Superior temporal gyrus (tissue), 1 donor: Measurements from ENCODE around the gene SOX2.

Experiments
- DNase-seq: peaks from one replicate; pipeline ENCODE4 v3.0.0-alpha.2; 2016; ENCODE audit errors: extremely low spot score

Gene SOX2

DNA sequence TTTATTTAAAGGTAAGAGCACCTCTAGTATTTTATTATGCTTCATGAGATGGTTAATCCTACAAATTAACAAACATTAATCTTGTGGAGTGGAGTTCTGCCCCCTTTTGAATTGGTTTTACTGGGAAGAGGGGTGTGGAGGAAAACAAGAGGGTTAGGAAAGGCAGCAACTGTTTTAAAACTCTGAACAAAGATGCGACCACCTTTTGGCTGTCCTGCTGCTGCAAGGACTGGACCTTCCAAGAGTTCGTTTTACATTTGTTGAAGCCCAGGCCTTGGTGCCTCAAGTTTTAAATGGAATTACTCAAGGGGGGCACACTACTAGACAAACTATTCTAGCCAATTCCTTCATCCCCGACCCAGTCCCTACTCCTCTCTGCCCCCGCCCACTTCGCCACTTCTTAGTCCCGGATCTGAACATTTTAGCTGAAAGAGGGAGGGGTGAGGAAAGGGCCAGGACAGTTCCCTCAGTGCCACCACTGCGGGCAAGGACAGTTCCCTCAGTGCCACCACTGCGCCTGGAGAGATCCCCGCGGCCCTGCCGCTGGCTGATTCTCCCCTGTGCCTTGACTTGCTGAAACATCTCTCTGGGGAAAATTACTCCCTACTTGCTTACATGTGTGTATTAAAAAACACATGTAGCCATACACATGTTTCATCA lies 11.2 kb downstream of the SOX2 start:
- DNase-seq, result peak; percentile 47

DNA sequence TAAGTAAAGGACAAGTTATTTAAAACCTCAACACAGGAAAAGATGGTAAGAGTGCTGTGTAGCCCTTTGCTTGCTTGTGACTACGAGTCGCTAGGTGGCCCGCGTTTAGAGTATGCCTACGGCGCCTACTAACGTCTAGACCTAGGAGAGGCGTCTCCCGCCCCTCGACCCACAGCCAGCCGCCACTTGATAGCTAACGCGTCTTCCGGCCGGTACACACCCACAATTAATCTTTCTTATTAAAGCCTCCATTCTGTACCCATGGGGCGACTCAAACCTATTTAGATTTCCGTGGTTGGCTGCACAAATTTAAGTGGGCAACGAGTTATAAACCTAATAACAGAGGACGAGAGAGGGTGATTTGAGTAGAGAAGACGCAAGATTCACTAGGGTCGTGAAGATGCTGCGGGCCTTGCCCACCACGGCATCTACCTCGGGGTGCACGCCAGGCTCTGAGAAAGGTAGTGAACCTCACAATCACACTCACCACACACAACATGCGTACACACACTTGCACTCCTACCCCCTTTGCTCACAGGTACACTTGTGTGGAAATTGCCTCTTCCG lies 12.0 kb downstream of the SOX2 start:
- peak; percentile 60 for DNase-seq

DNA sequence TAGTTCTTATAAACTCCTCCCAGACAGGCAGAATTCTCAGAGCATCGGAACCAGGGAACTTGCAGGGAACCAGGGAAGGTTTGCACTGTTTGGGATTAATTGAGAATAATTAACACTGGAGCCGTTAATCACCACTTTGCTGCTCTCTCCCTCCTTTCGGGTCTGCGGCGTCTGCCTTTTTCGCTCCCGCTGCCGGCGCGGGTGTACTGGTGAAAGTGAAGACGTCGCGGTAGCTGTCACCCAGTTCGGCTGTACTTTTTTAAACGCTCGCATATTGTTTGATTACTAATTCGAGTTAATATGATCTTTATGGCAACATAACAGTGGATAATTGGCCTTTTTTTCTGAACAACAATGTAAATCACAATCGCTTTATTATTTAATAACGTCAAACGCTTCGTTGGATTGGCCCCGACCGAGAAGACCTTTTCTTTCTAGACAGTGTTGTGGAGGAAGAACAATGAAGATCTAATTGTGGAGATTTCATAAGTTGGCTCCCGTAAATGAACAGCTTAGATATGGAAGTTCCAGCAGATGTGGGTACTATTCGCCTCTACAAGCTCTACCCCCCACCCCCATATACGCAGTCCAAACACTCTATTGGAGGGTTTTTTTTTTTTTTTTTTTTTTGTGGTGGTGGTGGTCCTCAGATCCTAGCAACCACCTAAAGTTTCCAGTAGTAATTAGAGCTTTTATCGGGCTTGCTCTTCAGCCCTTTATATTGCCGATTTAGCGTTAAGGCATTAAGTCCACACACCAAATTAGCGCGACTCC lies 12.7 kb downstream of the SOX2 start:
- peak; percentile 64 for DNase-seq

DNA sequence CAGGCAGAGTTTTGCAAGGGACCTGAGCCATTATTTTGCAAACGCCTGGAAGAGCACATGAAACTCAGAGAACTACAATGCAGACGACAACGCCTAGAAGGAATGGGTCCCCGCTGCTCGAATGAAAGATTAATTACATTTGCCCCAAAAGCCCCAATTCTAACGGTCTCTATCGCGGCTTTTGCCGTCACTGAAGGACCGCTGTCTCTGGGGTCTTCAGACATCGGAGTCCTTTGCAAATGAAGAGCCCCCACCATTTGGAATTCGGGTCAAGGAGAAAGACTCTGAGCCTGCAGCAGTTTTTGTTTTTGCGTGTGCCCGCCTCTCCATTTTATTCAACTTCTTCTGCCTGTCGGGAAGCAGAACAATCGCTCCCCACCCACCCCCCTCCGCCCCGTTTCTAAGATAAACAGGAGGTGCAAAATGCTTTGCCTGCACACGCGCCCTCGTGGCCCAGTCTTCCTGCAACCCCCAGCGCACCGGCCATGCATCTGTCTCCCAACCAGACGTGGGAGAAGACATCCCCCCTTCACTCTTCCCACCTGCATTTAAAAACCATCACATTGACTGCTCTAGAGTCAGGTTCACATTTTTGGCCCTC lies 13.5 kb downstream of the SOX2 start:
- DNase-seq, result peak; percentile 58

DNA sequence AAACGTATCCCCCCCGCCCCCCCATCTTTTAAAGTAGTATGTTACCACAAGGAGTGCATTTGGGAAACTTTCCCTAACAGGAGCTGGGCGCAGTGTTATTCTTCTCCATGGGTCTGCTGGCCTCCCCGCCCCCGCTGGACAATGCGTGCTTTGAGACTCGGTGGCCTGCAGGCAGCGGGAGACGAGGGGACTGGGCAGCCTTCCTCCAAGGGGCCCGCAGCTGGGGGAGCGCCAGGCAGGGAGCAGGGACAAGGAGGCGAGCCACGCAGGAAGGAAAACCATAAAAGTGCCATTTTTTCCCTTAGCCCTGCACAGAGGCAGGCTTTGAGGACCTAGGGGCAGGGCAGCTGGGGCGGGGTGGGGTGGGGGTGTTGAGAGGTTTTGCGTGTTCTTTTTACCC lies 14.1 kb downstream of the SOX2 start:
- DNase-seq, result peak; percentile 66

DNA sequence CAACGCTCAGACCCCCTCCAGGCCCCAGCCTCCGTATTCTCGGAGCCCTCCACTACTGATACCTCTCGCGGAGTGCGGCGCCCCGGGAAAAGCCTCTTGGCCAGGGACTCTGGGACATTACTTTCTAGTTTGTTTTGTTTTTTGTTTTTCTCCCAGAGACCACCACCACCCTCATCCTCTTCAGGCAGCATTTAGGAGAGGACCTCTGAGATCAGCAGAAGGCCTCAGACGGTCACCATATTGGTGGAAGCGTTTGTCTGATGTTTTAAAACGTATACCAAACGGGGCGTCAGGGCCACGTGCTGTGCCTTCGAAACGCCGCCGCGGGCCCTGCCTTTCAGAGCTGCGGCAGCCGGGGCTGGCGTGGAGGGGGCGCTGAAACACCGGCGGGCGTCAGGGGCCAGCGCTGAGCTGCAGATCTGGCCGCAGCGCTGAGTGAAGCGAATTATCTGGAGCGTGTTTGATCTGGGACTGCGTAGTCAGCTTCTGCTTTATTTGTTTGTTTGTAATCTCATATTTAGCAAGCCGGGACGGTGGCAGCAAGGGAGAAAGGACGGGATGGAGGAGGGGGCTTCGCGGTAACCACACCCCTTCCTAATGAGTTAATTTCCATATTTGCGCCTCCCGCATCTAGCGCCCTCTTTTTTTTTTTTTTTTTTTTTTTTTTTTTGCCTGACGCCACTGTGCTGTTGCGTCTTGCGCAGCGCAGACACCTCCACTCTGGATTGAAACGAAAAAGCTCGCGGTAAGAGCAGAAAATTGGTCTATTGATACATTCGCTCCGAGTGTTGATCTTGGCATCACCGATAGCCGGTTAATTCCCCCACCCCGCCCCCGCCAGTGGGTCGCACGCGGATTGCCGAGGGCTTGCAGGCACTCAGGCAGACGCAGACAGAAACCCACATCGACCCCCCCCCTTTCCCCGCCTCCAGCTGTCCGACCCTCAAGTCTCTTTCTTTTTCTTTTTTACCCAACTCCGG lies 14.9 kb downstream of the SOX2 start:
- DNase-seq, result peak; percentile 56

DNA sequence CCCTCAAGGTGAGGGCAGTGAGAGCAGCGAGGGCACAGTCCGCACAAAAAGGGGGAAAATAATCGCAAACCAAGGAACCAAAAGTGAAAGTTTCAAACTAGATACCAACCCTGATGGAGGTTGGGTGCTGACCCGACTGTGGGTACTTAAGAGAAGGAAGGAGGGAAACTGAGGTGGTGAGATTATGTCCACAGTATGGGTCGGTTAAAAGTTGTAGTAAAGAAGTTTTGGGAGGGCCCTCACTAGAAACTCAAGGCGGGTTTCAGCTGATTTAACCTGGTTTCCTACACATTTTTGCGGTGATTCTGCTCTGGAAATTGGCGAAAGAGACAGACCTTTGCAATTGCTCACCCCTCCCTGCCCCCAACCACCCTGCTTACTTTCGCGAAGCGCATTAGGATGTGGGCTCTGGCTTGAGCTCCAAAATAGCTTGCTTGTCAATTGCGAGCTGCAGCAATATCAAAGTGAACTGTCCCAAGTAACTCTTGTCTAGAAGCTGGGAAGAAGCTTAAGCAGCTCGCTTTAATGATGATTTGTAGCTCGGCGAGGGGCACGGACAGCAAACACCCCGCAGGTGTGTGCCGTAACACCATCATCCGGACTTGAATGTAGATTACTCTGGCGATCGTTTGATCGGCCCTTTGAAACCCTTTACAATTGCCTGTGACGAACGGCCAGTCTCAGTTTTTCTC lies 15.8 kb downstream of the SOX2 start:
- peak; percentile 57 for DNase-seq

DNA sequence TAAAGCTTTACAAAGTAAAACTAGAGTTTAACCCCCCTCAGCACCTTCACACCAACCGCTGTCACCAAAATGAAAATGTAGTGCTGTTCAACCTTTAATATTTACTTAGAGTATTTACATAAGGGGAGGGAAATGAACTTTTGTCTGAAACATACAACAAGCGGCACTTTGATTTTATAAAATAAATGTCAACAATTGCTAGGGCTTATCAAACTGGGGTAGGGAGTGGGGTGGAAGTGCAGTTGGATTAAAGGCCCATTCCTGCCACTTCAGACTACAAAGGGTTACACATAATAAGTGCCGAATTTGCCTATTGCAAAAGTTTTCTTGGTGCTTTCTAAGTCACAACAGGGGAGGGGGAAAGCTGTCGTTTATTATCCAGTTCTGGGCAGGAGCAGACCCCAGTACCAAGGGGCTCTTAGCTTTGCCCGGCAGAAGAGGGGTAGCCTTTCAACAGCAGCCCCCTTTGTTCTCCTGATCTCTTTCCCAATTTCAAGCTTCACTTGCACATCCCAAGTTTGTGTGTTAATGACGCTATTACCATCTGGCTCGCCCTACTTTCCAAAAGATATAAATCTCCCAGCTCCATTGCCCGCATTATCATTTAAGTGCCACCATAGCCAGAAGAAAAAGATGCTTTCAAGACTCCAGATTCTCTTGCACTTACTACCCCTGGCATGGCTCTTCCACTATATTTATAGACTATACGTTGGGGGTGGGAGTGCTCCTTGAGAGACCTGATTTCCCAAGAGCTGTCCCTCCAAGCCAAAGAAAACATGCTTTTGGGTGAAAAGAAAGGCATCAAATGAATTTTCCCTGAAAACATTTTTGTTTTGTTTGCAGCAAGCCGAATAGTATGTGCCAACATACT lies 17.0 kb downstream of the SOX2 start:
- peak; percentile 43 for DNase-seq

DNA sequence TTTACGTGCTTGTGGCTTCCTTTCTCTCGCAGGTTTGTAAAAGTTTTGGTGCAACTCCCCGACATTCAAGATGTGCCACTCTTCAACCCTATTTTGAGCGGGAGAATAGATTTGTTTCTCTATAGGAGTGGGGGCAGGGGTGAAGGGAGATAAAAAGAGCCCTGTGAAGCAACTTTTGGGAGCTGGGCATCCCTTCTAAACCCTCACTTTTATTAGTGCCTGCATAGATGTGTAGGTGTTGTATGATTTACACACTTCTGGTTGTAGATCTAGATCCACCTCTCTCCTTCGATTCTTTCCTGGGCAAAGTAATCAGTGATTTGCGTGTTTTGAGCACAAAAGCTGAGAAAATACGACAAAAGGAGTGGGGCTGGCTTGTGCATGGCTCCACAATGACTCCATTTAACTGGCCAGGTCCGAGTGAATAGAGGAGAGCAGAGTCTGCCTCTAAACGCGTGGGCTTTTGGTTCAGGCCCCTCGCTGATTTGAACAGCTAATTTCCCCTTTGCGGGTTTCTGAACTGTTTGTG lies 17.7 kb downstream of the SOX2 start:
- DNase-seq, result peak; percentile 60

DNA sequence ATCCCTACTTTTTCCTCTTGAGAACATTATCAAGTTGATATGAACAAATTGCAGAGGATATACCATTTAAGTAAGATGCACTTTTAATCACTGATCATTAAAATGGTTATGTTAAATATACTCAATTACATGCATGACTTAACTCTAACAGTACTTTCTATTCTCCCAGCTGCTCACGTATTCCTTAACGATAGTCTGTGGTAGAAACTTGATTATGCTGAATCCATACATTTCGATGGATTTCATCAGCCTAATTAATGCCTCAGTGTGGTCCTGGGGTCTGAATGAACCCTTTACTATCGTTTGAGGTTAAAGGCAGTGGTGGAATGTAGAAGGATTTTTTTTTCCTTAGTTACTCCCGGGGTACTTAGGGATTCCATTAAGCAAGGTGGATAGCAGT lies 18.6 kb downstream of the SOX2 start:
- DNase-seq, result peak; percentile 46

DNA sequence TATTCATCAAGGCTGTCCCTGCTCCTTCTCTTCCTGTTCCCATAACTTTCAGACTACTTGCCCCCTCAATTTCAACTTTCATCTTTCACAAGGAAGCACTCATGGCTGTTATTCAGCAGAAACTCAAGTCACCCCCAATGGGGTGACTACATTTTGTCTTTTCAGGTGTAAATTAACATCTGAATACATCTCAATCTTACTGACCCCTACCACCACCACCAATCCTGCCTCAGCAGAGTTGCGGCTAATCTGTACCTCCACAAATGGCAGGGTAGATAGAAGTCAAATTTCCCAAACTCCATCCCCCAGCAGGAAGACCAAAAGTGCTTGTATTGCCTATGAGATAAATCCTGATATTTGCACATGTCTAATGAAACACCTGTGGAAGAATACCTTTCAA lies 19.2 kb downstream of the SOX2 start:
- no peak for DNase-seq

DNA sequence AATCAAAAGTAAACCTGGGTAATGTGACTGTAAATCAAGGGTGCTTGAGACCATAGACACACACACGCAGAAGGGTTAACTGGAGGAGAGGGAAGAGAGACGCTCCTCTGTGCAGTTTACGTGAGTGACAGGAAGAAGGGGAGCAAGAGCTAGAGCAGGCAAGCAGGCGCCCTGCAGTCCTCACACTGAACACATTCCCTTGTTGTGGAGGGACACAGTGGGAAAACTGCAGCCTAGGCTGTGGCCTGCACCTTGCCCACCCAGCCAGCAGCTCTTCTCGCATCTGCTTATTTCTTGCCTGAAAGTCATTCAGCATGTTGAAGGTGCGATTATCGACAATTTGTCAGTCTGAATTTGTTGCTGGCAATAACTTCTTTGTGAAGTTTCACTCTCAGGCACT lies 24.2 kb downstream of the SOX2 start:
- DNase-seq, result no peak

DNA sequence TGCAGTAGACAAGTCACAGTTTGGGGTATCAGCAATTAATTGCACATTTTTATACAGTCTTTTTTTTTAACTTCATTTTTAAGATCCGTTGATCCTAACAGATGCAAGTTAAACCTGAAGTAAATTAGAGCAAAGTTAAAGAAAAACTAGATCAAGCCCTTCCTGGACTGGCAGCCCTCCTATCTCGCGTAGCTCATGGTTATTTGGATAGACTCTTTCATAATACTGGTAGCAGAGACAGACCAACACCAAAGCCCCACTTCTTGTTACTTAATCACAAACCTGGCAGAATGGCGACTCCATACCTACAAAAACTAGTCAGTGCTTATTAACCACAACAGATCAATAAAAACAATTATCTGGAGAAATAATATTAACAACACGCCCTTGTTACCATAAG lies 26.8 kb downstream of the SOX2 start:
- DNase-seq, result no peak

DNA sequence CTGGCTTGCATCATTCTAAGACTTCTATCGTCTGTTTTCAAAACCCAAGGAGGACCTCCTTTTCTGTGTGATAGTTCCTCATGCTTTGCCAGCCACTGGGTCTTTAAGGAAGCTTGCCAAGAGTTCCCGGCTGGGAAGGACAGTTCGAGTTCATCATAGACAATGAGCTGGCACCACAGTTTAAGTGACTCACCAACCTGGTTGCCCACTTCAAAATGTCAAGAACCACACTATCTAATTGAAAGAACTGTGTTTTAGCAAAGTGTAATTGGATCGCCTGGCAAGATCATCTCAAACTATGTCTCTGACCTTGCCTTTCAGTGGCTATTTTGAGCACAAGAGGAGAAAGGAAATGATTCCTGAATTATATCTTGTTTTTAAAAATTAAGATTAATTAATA lies 27.9 kb downstream of the SOX2 start:
- DNase-seq, result no peak

DNA sequence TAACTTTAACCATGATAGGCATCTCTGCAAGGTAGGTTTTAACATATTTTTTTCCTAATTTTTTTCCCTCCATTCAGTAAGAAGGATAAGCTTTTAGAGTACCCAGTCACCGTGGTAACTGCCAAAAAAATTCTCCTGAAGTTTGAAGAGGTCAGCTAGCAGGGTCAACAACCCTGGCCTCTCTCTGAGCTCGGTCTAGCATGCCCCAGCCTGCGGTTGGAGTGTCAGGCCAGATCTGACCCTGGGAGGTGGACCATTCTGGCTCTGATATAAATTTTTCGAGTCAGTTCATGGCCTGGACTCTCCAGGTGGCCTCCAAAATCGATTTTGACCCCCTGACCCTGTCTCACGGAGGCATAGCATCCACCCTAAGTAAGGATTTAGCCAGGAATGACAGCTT lies 29.7 kb downstream of the SOX2 start:
- DNase-seq, result no peak

DNA sequence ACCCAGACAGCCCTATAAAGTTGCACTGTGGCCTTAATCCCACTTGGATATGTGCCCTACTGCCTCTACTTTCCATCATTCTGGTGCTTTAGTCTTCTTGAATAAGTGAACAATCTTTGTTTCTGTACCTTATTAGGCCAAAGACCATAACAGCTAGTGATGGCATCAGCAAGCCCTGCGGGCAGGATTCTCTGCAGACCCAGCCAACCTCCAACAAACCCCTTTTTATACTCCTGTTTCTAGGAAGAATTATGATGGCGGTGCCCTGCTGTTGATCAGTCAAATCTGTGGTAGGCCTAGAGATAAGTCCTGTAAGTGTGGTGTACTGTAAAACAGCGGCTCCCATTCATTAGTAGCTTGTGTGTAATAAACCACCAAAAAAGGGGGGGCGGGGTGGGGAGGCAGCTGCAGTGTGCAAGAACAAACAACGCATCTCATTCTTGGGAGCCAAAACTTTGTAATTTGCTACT lies 40.5 kb downstream of the SOX2 start:
- DNase-seq, result peak; percentile 83

DNA sequence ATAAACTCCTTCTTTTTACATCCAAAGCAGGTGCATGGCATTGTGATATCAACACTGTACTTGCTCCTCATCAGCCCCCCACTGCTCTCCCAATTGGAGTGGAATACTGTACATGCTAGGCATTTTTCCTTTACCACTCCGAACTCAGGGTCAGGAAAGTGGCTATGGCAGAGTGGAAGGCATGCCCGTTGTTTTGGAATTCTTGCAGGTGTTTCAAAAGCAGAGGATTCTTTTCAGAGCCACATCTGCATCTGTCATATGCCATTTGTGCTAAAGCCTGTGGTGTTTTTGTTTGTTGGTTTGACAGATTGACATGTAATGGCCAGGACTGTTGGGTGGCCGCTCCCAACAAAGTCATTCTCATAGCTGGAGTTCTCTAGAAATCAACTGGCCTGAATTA lies 41.7 kb downstream of the SOX2 start:
- peak; percentile 54 for DNase-seq

DNA sequence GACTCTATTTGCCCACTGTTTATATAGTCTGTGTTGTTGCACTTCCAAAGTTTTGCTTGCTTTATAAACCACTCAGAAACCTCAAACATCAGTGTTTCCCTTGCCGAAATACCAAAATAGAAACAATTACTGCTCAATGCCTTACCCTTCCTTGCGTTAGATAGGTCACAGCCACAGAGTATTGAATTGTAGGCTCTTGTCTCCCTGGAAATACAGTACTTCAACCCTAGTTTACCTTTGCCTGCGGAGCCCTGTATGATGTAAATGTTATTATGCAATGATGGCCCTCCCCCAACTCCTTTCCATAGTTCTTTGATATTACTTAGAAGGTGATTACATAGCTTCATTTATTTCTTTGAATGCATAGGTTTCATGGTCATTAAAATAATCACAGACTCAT lies 44.2 kb downstream of the SOX2 start:
- DNase-seq, result no peak

DNA sequence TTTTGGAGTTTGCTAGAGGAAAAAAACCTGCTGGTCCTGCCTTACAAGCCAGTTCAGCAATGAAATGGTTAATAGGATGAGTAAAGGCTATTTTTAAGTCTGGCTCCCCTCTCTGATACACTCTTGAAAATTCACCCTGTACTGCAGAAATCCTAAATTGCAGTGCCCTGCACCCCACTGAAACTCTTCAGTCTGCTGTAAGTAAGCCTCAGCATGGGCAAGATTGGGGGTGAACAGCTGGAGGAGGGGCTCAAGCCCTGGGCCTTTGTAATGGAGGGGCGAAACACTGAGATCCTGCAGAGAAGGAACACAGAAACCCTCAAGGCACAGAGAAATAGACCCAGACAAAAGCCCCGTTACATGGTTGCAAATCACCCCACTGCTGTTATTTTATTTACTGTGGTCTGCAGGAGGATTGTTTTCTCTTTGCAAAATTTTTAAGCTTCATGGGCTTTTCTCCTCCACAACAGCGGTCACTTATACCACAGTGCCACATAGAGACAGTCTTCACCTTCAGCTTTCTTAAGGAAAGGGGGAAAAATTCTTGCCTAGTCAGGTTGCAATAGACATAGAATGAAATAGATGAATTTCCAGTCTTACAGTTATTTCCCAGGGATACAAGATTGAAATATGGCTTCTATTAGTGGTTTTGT lies 45.0 kb downstream of the SOX2 start:
- peak; percentile 43 for DNase-seq
